K562 (cell line): ENCODE results near the gene RPUSD1. TPM values are rescaled to one million over a fixed set of nuclear protein-coding genes. Genes with fewer than 3 reads are reported as not detected.
A peak's percentile ranks its signal among the peaks of the same experiment; 100 is the strongest.

ENCODE experiments used
- ATAC-seq: fragments of 200-7000 bp; cut with Tn5 transposase; 3 replicates; pipeline ENCODE4 v1.9.1; 2020; ENCODE audit warnings: moderate library complexity
- Bru-seq: library from RNA; stranded (reverse); fragments of 400-500 nt; gene quantifications from one replicate; lab custom pipeline; 2021; lab: Mats Ljungman, UMichigan
- BruChase-seq, 2 experiments: library from RNA; stranded (reverse); fragments of 400-500 nt; gene quantifications; one replicate each; lab custom pipeline; 2021; lab: Mats Ljungman, UMichigan
- BruUV-seq: library from RNA; stranded (reverse); fragments of 400-500 nt; replicated peaks from 2 replicates; lab custom pipeline; 2021; lab: Mats Ljungman, UMichigan
- CTCF ChIA-PET: fragments of 300-600 bp; formaldehyde crosslinking; extraction: SDS; loops from one replicate; lab custom pipeline; 2021; ENCODE audit warnings: low intra/inter-chr PET ratio; lab: Yijun Ruan, JAX
- POLR2A ChIA-PET: fragments of 300-600, 350-650 bp; sonication (Branson Sonifier 250); formaldehyde crosslinking; extraction: SDS; loops from one replicate; lab custom pipeline; 2021; ENCODE audit warnings: antibody characterized with exemption, inconsistent platforms; lab: Yijun Ruan, JAX
- DNase-seq, 4 experiments: peaks; one replicate each; pipeline versions ENCODE4 v3.0.0 to v3.0.0-alpha.2; 2011 to 2018; ENCODE audit warnings: low spot score in 3 of 4, mixed read lengths in 3 of 4; ENCODE audit errors: extremely low read depth in 1 of 4
- FAIRE-seq: peaks from 2 replicates; lab custom pipeline; 2011; peaks lifted over from hg19 to GRCh38; lab: Jason Lieb, UNC
- H2AFZ ChIP-seq: 2 replicates; pipeline ENCODE4 v1.6.0; 2011; ENCODE audit warnings: low read depth, low read length, control low read depth, inconsistent platforms
- H3K27ac ChIP-seq: fragments of 200-600 bp; 3 replicates; pipeline ENCODE4 v1.8.0; 2011; ENCODE audit warnings: low read depth, mild to moderate bottlenecking, control low read depth, inconsistent platforms, low read length, moderate library complexity, mixed read lengths; ENCODE audit errors: extremely low read depth
- H3K27me3 ChIP-seq, 2 experiments: fragments of 300-600 bp in 1 of 2; 2 replicates in 1 of 2; 3 replicates in 1 of 2; pipeline versions ENCODE4 v1.6.0 to v1.8.0; 2011; ENCODE audit warnings: inconsistent platforms in 2 of 2, low read length in 2 of 2, mild to moderate bottlenecking in 1 of 2, mixed read lengths in 1 of 2, moderate library complexity in 1 of 2; ENCODE audit not compliant: control insufficient read depth in 2 of 2, insufficient read depth in 2 of 2
- H3K36me3 ChIP-seq: fragments of 300-600 bp; 3 replicates; pipeline ENCODE4 v1.8.0; 2011; ENCODE audit warnings: mild to moderate bottlenecking, low read length, inconsistent platforms; ENCODE audit not compliant: control insufficient read depth, insufficient read depth
- H3K4me1 ChIP-seq, 2 experiments: fragments of 200-600 bp in 1 of 2; replicated peaks in 1 of 2; 2 replicates in 1 of 2; 3 replicates in 1 of 2; pipeline versions ENCODE4 v1.5.1 to v1.8.0; 2011; ENCODE audit warnings: inconsistent platforms in 2 of 2, low read length in 2 of 2, mild to moderate bottlenecking in 1 of 2, mixed read lengths in 1 of 2, moderate library complexity in 1 of 2; ENCODE audit not compliant: control insufficient read depth in 2 of 2, insufficient read depth in 2 of 2
- H3K4me2 ChIP-seq: 2 replicates; pipeline ENCODE4 v1.6.1; 2011; ENCODE audit warnings: low read length, control low read depth, inconsistent platforms, mixed read lengths; ENCODE audit not compliant: insufficient read depth
- H3K4me3 ChIP-seq: fragments of 200-600 bp; sonication (generic), shearing (Covaris generic); 2 replicates; pipeline ENCODE4 v1.5.1; 2016; ENCODE audit warnings: control low read depth, inconsistent platforms
- H3K79me2 ChIP-seq: fragments of 200-600 bp; 3 replicates; pipeline ENCODE4 v1.8.0; 2011; ENCODE audit warnings: low read length, inconsistent platforms; ENCODE audit not compliant: control insufficient read depth, insufficient read depth
- H3K9ac ChIP-seq, 2 experiments: 2 replicates each; pipeline versions ENCODE4 v1.6.0 to v1.6.1; 2011; ENCODE audit warnings: low read depth in 2 of 2, low read length in 2 of 2, control low read depth in 1 of 2, inconsistent platforms in 1 of 2, mild to moderate bottlenecking in 1 of 2, mixed read lengths in 1 of 2; ENCODE audit not compliant: insufficient read depth in 1 of 2
- H3K9me1 ChIP-seq: one replicate; pipeline ENCODE4 v1.6.0; 2011; ENCODE audit warnings: inconsistent platforms, mild to moderate bottlenecking, low read length, moderate library complexity; ENCODE audit not compliant: control insufficient read depth, insufficient read depth
- H3K9me3 ChIP-seq: replicated peaks from 2 replicates; pipeline ENCODE4 v1.5.1; 2011; ENCODE audit warnings: low read depth, low read length, inconsistent platforms; ENCODE audit not compliant: control insufficient read depth, insufficient read depth
- H4K20me1 ChIP-seq: replicated peaks from 2 replicates; pipeline ENCODE4 v1.6.1; 2011; ENCODE audit warnings: low read length, inconsistent platforms, mixed read lengths; ENCODE audit not compliant: control insufficient read depth, insufficient read depth
- ADNP ChIP-seq: fragments of 200-800 bp; sonication (Bioruptor generic); IDR thresholded peaks from 2 replicates; pipeline ENCODE4 v1.6.1; 2016; ENCODE audit warnings: missing genetic modification characterization, missing compliant biosample characterization
- BHLHE40 ChIP-seq: IDR thresholded peaks from 2 replicates; pipeline ENCODE4 v1.6.1; 2011; ENCODE audit warnings: low read length, improper control_type of control experiment
- GATAD2B ChIP-seq: fragments of 450-650 bp; IDR thresholded peaks from 2 replicates; pipeline ENCODE4 v1.6.1; 2017; ENCODE audit warnings: mild to moderate bottlenecking, borderline replicate concordance
- HNRNPUL1 ChIP-seq: fragments of 200-400 bp; formaldehyde crosslinking; IDR thresholded peaks from 2 replicates; pipeline ENCODE4 v1.6.1; 2017; ENCODE audit warnings: low read length
- KDM2B ChIP-seq: fragments of 250-450 bp; sonication (Bioruptor Pico); IDR thresholded peaks from 2 replicates; pipeline ENCODE4 v1.8.0; 2021; ENCODE audit warnings: mild to moderate bottlenecking, moderate library complexity
- KDM5B ChIP-seq: fragments of 200-600 bp; sonication (generic); IDR thresholded peaks from 2 replicates; pipeline ENCODE4 v1.6.1; 2012; ENCODE audit warnings: low read depth, mild to moderate bottlenecking, moderate library complexity, low read length, control low read depth, inconsistent platforms; ENCODE audit not compliant: insufficient replicate concordance
- PHF8 ChIP-seq: fragments of 200-600 bp; sonication (generic); IDR thresholded peaks from 2 replicates; pipeline ENCODE4 v1.6.1; 2012; ENCODE audit warnings: mixed run types, mild to moderate bottlenecking, inconsistent platforms, low read length, moderate library complexity, borderline replicate concordance
- PRMT5 ChIP-seq: sonication (generic); formaldehyde crosslinking; IDR thresholded peaks from 2 replicates; pipeline ENCODE4 v1.5.0; 2020; ENCODE audit warnings: missing genetic modification reagents
- PRPF4 ChIP-seq: fragments of 200-400 bp; formaldehyde crosslinking; IDR thresholded peaks from one replicate; pipeline ENCODE4 v1.6.1; 2017; ENCODE audit warnings: low read length, low read depth, mild to moderate bottlenecking; ENCODE audit not compliant: insufficient read depth, poor library complexity, severe bottlenecking
- SIN3A ChIP-seq, 2 experiments: fragments of 150-350 bp in 1 of 2; IDR thresholded peaks; 2 replicates each; pipeline ENCODE4 v1.6.1; 2011 to 2016; ENCODE audit warnings: borderline replicate concordance in 2 of 2, low read depth in 2 of 2, low read length in 2 of 2, mild to moderate bottlenecking in 2 of 2, moderate library complexity in 2 of 2; ENCODE audit not compliant: control insufficient read depth in 1 of 2
- SOX6 ChIP-seq: fragments of 450-650 bp; IDR thresholded peaks from 2 replicates; pipeline ENCODE4 v1.6.1; 2014; ENCODE audit warnings: mild to moderate bottlenecking
- ZFX ChIP-seq: sonication (generic); formaldehyde crosslinking; IDR thresholded peaks from 2 replicates; pipeline ENCODE4 v1.8.0; 2022; ENCODE audit warnings: mild to moderate bottlenecking, missing genetic modification reagents, moderate library complexity
- ZNF263 ChIP-seq: sonication (generic); formaldehyde crosslinking; IDR thresholded peaks from 2 replicates; pipeline ENCODE4 v1.8.0; 2022; ENCODE audit warnings: mild to moderate bottlenecking, missing genetic modification reagents, borderline replicate concordance
- ZNF347 ChIP-seq: fragments of 450-650 bp; formaldehyde crosslinking; IDR thresholded peaks from 2 replicates; pipeline ENCODE4 v1.4.0; 2020; ENCODE audit warnings: low read depth, mild to moderate bottlenecking, moderate library complexity
- ZNF668 ChIP-seq: fragments of 250-450 bp; sonication (Bioruptor Pico); IDR thresholded peaks from 2 replicates; pipeline ENCODE4 v1.8.0; 2022; ENCODE audit warnings: mild to moderate bottlenecking, inconsistent platforms
- ZNF699 ChIP-seq: fragments of 250-450 bp; sonication (Bioruptor Pico); IDR thresholded peaks from 2 replicates; pipeline ENCODE4 v1.8.0; 2021; ENCODE audit warnings: mild to moderate bottlenecking, moderate library complexity; ENCODE audit not compliant: insufficient replicate concordance
- WGBS: fragments of 100-300 bp; shearing (Covaris generic); methylation state at CpG from one replicate; pipeline ENCODE4 v1.1.6; 2016; ENCODE audit warnings: low coverage, mixed read lengths; ENCODE audit not compliant: insufficient coverage; ENCODE audit errors: missing lambda C conversion rate; 5-methylcytosine and 5-hydroxymethylcytosine counted together
- in situ Hi-C: fragments of 300-500 bp; cut with MboI; formaldehyde crosslinking; loops from 4 replicates; pipeline ENCODE4 v1.15.0; 2018; ENCODE audit warnings: inconsistent platforms, mixed read lengths
- intact Hi-C: fragments of 100-400 bp; cut with micrococcal nuclease; formaldehyde crosslinking; loops from 2 replicates; pipeline ENCODE4 v1.14.2; 2022
- long read RNA-seq, 3 experiments: library from polyadenylated mRNA in 2 of 3; library from RNA in 1 of 3; unstranded in 2 of 3; stranded (forward) in 1 of 3; transcript quantifications; one replicate each; pipeline ENCODE4 v2.0.0, GENCODE V29; 2019 to 2022
- polyA minus RNA-seq, 3 experiments: library from RNA; depleted of rRNA, polyadenylated mRNA; stranded (reverse); fragments of >200 nt; gene quantifications; 2 replicates each; pipeline ENCODE4 v1.2.3, GENCODE V29; 2011
- polyA plus RNA-seq, 8 experiments: library from polyadenylated mRNA; depleted of rRNA in 4 of 8; stranded (reverse) in 5 of 8; unstranded in 3 of 8; fragments of >200 nt; fragmentation: Nextera tagmentation in 2 of 8; fragmentation: Illumina TruSeq in 1 of 8; extraction: Ambion mirVana in 2 of 8; extraction: Trizol in 1 of 8; gene quantifications; 2 replicates each; pipeline versions ENCODE4 v1.2.1 to v1.2.3, GENCODE V29; 2011 to 2014; ENCODE audit warnings: inconsistent platforms in 1 of 8, missing spikeins in 1 of 8
- total RNA-seq, 7 experiments: library from RNA; depleted of rRNA in 6 of 7; stranded (reverse); fragments of >200 nt in 6 of 7; fragmentation: Illumina TruSeq in 2 of 7; extraction: Trizol in 2 of 7; gene quantifications; 2 replicates each; pipeline versions ENCODE4 v1.2.1 to v1.2.3, GENCODE V29; 2011 to 2021; ENCODE audit warnings: low replicate concordance in 1 of 7

RPUSD1 gene
- total RNA-seq (2011; cell fraction: chromatin; rRNA removed; ENCODE audit: low replicate concordance), result 10.9 and 59.9 TPM in 2 replicates
- 59.0 and 69.6 TPM in 2 replicates for total RNA-seq (2011; cell fraction: nucleolus; rRNA removed)
- total RNA-seq (2011; cell fraction: nucleoplasm; rRNA removed), result 21.1 and 25.7 TPM in 2 replicates
- total RNA-seq (2014; rRNA removed) (50.7 and 67.3 TPM in 2 replicates), total RNA-seq (2014; rRNA removed; fragmentation: Illumina TruSeq; extraction: Trizol) (1.7 and 3.3 TPM in 2 replicates), total RNA-seq (2015; rRNA removed; fragmentation: Illumina TruSeq; extraction: Trizol) (22.7 and 27.2 TPM in 2 replicates), total RNA-seq (2021) (55.2 and 55.9 TPM in 2 replicates), polyA plus RNA-seq (2011; rRNA removed) (12.0 and 17.7 TPM in 2 replicates), polyA plus RNA-seq (2014; fragmentation: Illumina TruSeq; extraction: Trizol) (7.0 and 30.1 TPM in 2 replicates), polyA plus RNA-seq (2014; fragmentation: Nextera tagmentation; extraction: Ambion mirVana) (under 1 TPM; 0.45 to 0.98 TPM), polyA plus RNA-seq (2014; rRNA removed) (56.6 and 66.9 TPM in 2 replicates), polyA minus RNA-seq (2011; rRNA and poly(A)+ RNA removed) (3.8 and 4.8 TPM in 2 replicates), Bru-seq, nascent RNA (percentile 63 among the genes with signal in this experiment), BruChase-seq, experiment 1, labeled RNA remaining after a 2-hour chase (percentile 49 among the genes with signal in this experiment), BruChase-seq, experiment 2, labeled RNA remaining after a 6-hour chase (percentile 57 among the genes with signal in this experiment)
- 26.1 and 86.4 TPM in 2 replicates for polyA plus RNA-seq (2011; cell fraction: cytosol; rRNA removed)
- 56.1 and 93.4 TPM in 2 replicates for polyA plus RNA-seq (2011; cell fraction: nucleus; rRNA removed)
- 24.6 and 30.5 TPM in 2 replicates for polyA plus RNA-seq (2012)
- polyA minus RNA-seq (2011; cell fraction: cytosol; rRNA and poly(A)+ RNA removed), result 18.6 and 19.8 TPM in 2 replicates
- 30.8 and 34.1 TPM in 2 replicates for polyA minus RNA-seq (2011; cell fraction: nucleus; rRNA and poly(A)+ RNA removed)
- long read RNA-seq, experiment 1, transcript RPUSD1-208 (5 exons, 1,835 nt), result minor isoform, 27 of 233 reads
- long read RNA-seq, experiment 1, transcript RPUSD1-205 (6 exons, 940 nt), result minor isoform, 6 of 233 reads
- long read RNA-seq, experiment 1, transcript RPUSD1-201 (6 exons, 2,050 nt), result major isoform, 59 of 233 reads
- long read RNA-seq, experiment 1, partial matches to known transcripts, result 23 of 233 reads
- long read RNA-seq, experiment 1, other reads (novel, unspliced or antisense), result 112 of 233 reads
- long read RNA-seq, experiment 2, transcript RPUSD1-205 (6 exons, 940 nt), result minor isoform, 6 of 94 reads
- long read RNA-seq, experiment 2, transcript RPUSD1-208 (5 exons, 1,835 nt), result minor isoform, 6 of 94 reads
- long read RNA-seq, experiment 2, transcript RPUSD1-201 (6 exons, 2,050 nt), result major isoform, 34 of 94 reads
- long read RNA-seq, experiment 2, partial matches to known transcripts, result 6 of 94 reads
- long read RNA-seq, experiment 2, other reads (novel, unspliced or antisense), result 42 of 94 reads
- long read RNA-seq, experiment 3, transcript RPUSD1-208 (5 exons, 1,835 nt), result minor isoform, 13 of 65 reads
- long read RNA-seq, experiment 3, transcript RPUSD1-201 (6 exons, 2,050 nt), result major isoform, 25 of 65 reads
- long read RNA-seq, experiment 3, partial matches to known transcripts, result 4 of 65 reads
- long read RNA-seq, experiment 3, other reads (novel, unspliced or antisense), result 18 of 65 reads

GRCh38 chr16:787978-788398 is at the start of gene RPUSD1:
TSS of gene RPUSD1 (minus strand) at chr16:788381. CDS start at chr16:787737, 644 bp downstream.
- H3K4me1 ChIP-seq, result peaks cover 16 to 94% of the 10 kb centered on the region in 2 experiments; a peak in 4 of 5 replicates
- peak within 1 kb of the TSS; percentile 96 for H3K4me3 ChIP-seq
- no peak for DNase-seq
- no peaks in the 10 kb centered on the region for H3K9me3 ChIP-seq
- no peak for FAIRE-seq
- in situ Hi-C loops (loop anchor here (5.0 kb wide), 2 partner anchors 46 to 76 kb away; partner anchors contain the start of gene CIAO3), intact Hi-C loops (no loop called here)
- ATAC-seq, result peak; percentile 20
- H2AFZ ChIP-seq, result peak within 1 kb of the TSS; percentile 90
- no TSS peak for BruUV-seq
- ChIA-PET CTCF (no interaction called here), POLR2A (interaction anchor here (0.6 to 1.4 kb wide), 5 partner anchors 11 to 72 kb away, joined by 3 to 6 read pairs (median 3); partner anchors contain the start of gene GNG13)
- no peaks in the 10 kb centered on the region for H3K27me3 ChIP-seq
- H3K9ac ChIP-seq, result peak within 1 kb of the TSS; percentile 81 to 98
- H4K20me1 ChIP-seq, result peaks cover 11% of the 10 kb centered on the region
- peak within 1 kb of the TSS; percentile 83 for H3K27ac ChIP-seq
- H3K79me2 ChIP-seq, result peaks cover 29% of the 10 kb centered on the region
- H3K4me2 ChIP-seq, result peak within 1 kb of the TSS; percentile 87
- peaks cover 64% of the 10 kb centered on the region; the same call in 2 of the 3 replicates for H3K36me3 ChIP-seq
- 0% methylated on average over 13 of the region's 45 CpGs for WGBS
- H3K9me1 ChIP-seq, result no peaks in the 10 kb centered on the region
- TF ChIP-seq ADNP (tag) (no peak), BHLHE40 (peak; percentile 24; the same call in 1 of the 2 replicates), ZNF668 (no peak), PHF8 (peak; percentile 64; the same call in 1 of the 2 replicates), ZFX (CRISPR knock-in tag) (no peak; the same call in 1 of the 2 replicates), ZNF699 (CRISPR knock-in tag) (no peak), SOX6 (no peak), SIN3A (IDR thresholded peaks at IDR 0.05; ENCODE audit: borderline replicate concordance in 2 of 2, control insufficient read depth in 1 of 2, low read depth in 2 of 2, low read length in 2 of 2) (peak in 1 of 2 experiments; percentile 54; a peak in 1 of 4 replicates), HNRNPUL1 (no peak), KDM5B (peak; percentile 74), ZNF347 (CRISPR knock-in tag) (no peak), GATAD2B (0 out of 2 replicates have a peak, but pooled peaks have one; percentile 17), ZNF263 (CRISPR knock-in tag) (0 out of 2 replicates have a peak, but pooled peaks have one; percentile 48), PRPF4 (no peak), KDM2B (CRISPR knock-in tag) (peak; percentile 81), PRMT5 (CRISPR knock-in tag) (no peak)
